Omental fat pad (tissue), 4 donors: ENCODE data around the gene PRKCD. TPM values are rescaled to one million over a fixed set of nuclear protein-coding genes. Genes with fewer than 3 reads are reported as not detected.

Source experiments
- ATAC-seq: fragments of 150-250 bp; one replicate; pipeline ENCODE4 v1.9.1; 2016; ENCODE audit warnings: mild to moderate bottlenecking, moderate library complexity; ENCODE audit not compliant: low FRiP score
- DNase-seq: peaks from one replicate; pipeline ENCODE4 v3.0.0-alpha.2; 2019; ENCODE audit warnings: low spot score
- total RNA-seq, 4 donors: library from RNA; depleted of rRNA; stranded (reverse); fragments of >200 nt; gene quantifications; one replicate each; pipeline ENCODE4 v1.1.0, GENCODE V29; 2016
- TF ChIP-seq, protein P1 (sequence below), 3 donors: fragments of 450-650 bp; IDR thresholded peaks; one replicate each; pipeline ENCODE4 v1.5.1; 2016 to 2017; ENCODE audit warnings: antibody characterized with exemption in 3 of 3, mild to moderate bottlenecking in 3 of 3, moderate library complexity in 2 of 3

PRKCD gene
- total RNA-seq, 4 donors from 2014 or later = 21.5 to 39.9 (median 30.3) TPM

DNA sequence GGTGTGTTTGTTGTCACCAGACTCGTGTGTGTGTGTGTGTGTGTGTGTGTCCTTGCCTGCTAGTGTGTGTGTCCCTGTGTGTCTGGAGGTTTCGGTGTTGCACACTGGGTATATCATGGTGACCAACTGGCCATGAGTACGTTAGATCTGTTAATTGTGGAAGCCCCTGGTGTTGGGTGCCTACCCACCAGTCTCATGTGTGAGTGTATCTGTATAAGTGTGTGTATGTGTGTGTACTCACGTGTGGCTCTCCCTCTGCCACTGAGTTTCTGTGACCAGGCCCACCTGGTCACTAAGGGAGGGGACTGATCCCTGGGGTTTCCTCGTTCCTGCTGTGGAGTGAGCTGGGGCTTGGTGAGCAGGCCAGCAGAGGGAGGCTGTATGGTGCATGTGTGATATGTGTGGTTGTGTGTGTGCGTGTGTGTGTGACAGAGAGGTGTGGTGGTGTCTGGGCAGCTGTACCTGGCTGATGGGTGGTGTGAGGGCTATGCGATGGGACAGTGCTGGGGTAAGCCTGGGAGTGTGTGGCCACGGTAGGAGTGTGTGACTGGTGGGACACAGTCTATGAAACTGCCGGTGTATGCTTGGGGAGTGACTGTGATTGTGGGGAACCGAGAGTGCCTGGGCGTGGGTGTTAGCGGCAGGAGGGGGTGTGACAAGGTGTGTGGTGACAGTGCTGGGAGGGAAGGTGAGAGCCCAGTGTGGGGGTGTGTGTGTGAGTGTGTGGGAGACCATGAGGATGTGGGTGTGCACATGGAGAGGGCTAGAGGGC is 1.8 kb downstream of the PRKCD start:
- ATAC-seq = no peak
- TF ChIP-seq, protein P1, sequence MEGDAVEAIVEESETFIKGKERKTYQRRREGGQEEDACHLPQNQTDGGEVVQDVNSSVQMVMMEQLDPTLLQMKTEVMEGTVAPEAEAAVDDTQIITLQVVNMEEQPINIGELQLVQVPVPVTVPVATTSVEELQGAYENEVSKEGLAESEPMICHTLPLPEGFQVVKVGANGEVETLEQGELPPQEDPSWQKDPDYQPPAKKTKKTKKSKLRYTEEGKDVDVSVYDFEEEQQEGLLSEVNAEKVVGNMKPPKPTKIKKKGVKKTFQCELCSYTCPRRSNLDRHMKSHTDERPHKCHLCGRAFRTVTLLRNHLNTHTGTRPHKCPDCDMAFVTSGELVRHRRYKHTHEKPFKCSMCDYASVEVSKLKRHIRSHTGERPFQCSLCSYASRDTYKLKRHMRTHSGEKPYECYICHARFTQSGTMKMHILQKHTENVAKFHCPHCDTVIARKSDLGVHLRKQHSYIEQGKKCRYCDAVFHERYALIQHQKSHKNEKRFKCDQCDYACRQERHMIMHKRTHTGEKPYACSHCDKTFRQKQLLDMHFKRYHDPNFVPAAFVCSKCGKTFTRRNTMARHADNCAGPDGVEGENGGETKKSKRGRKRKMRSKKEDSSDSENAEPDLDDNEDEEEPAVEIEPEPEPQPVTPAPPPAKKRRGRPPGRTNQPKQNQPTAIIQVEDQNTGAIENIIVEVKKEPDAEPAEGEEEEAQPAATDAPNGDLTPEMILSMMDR (IDR thresholded peaks at IDR 0.05) = no peak

DNA sequence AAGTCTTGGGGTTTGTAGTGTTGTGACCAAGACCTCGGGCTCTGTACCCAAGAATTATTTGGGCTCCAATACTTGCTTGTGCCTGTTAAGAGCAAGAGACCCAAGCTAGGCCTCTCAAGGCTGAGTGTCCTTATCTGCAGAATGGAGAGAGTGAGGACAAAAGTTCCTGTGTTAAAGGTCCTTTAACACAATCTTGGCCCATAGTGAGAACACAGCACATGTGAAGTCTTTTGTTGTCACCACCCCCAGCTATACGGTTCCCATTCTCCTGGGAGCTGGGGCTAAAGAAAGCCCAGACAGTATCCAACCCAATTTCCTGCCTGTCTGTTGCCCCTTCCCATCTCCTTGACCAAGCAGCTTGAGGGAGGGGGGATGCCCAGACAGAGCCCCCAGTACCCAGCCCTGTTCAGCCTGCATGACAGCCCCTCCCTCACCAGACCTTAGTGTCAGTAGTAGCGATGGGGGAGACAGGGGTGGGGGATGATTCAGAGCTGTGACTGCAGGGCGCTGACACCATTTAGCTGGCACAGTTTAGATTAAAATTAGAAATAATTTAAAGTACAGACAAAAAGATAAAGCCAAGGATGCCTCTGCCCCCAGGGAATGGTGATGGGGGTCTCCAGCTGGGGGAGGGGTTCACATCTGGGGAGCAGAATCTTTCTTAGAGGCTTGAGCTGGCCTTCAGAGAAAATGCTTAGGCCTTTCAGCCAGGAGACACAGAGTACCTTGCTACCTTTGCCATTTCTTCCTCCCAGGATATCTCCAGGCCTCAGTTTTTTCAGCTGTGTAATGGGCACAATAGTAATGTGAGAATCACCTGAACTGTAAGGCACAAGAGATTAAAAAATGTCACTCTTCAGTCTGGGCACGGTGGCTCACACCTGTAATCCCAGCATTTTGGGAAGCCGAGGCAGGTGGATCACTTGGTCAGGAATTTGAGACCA is 2.7 kb downstream of the PRKCD start:
- no peak for ATAC-seq
- TF ChIP-seq, protein P1 (IDR thresholded peaks at IDR 0.05) = no peak
- DNase-seq = no peak

More for the DNA sequence above, 1.8 kb downstream of the PRKCD start:
- DNase-seq = no peak

DNA sequence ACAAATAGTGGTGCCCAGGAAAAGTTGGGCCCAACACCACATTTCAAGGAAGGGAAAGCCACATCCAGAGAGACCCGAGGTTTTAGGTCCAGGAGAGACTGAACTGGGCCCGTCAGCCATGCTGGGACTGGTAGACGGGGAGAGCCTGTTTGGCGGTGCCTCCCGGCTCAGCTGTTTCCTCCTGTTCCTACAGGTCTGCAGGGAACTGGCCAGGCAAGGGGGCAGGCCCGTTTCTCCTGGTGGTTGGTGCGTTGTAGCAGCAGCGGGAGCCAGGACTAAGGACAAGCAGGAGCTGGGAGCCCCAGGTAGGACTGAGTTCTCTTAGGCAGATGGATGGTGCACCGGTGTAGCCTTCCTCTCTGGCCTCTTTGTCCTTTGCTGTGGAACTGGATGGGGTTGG is 3.9 kb downstream of the PRKCD start:
- no peak for ATAC-seq
- TF ChIP-seq, protein P1 (IDR thresholded peaks at IDR 0.05) = no peak
- DNase-seq = no peak

DNA sequence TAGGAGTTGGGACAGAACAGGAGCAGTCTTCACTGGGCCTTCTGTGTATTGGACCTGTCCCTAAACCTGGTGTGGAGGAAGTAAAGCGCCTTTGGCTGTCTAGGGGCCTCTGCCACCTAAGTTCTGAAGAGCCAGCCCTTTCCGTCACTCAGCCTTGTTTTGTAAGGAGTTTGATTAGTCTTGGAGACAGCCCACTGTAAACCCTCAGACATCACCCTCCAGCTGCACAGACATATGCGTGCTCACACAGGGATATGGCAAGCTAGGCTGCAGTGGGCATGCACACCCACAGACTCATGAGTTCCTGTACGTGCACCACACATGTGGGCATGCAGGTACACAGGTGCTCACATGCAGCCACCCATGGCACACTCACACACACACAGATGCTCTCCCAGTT is 5.2 kb downstream of the PRKCD start:
- no peak for ATAC-seq
- TF ChIP-seq, protein P1 (IDR thresholded peaks at IDR 0.05) = no peak
- no peak for DNase-seq

DNA sequence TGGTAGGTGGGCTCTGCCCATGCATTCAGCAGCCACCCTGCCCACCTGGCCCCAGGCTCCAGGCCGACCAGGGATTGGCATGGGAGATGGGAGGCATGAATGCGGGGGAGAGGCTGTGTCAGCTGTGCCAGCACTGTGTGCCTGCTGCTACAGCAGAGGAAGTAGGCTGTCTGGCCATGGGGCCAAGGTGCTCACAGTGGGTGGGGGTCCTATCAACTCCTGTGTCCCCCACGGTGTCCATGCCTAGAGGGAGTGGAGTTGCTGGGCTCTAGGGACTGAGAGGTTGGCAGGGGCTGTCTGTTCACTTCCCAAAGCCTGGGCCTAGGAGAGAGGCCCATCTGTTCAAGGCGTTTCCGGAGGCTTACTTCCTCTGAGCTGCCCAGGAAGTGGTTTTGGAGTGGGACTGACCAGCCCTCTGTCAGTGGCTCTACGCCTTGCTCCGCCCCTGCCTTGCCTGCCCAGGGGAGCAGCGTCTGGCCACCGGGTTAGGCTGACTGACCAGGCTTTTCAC is 5.8 kb downstream of the PRKCD start:
- DNase-seq (no peak), ATAC-seq (no peak)
- TF ChIP-seq, protein P1 (IDR thresholded peaks at IDR 0.05) = no peak

DNA sequence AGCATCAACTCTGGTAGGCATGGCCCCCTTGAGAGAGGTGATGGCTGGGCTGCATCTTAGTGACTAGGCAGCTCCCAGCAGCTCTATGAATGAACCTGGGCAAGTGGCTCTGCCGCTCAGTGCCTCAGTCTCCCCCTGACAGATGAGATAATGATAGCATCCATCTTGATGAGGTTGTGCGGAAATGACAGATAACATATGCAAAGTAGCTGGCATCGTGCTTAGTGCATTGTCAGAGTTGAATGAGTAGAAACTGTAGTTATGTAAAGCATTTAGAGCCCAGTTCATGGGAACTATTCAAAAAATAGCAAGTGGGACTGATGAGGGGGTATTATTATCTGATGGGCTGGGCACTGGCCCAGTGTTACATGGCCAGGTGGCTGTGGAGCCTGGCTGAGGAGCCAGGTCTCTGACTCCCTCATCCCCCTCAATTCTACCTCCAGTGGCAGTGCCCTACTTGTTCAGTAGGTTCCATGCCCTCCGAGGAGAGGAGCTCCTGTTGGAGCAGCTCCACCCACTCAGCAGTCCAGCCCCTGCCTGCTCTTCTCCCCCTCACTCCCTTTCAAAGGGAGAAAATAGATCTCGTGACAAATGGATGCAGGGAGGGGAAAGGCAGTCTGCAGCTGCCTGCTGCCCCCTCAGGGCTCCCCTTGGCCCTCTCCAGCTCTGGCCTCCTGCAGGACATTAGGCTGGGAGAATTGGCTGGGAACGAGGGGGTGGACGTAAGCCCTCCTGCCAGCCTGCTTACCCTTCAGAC is 6.6 kb downstream of the PRKCD start:
- no peak for ATAC-seq
- TF ChIP-seq, protein P1 (IDR thresholded peaks at IDR 0.05) = no peak
- no peak for DNase-seq
